Endothelial cell of umbilical vein (primary cell): ENCODE measurements around the gene CNNM3. TPM values are rescaled to one million over a fixed set of nuclear protein-coding genes. Genes with fewer than 3 reads are reported as not detected.

Experiments
- BruUV-seq: library from RNA; stranded (reverse); fragments of 400-500 nt; replicated peaks from 2 replicates; lab custom pipeline; 2021; lab: Mats Ljungman, UMichigan
- CTCF ChIA-PET: fragments of 300-600, 350-600 bp; sonication (Branson Sonifier 250); formaldehyde crosslinking; loops from one replicate; lab custom pipeline; 2021; ENCODE audit warnings: antibody characterized with exemption, inconsistent platforms; lab: Charles Lee
- POLR2A ChIA-PET: fragments of 300-600, 350-600 bp; sonication (Branson Sonifier 250); formaldehyde crosslinking; loops from one replicate; lab custom pipeline; 2021; ENCODE audit warnings: antibody characterized with exemption, inconsistent platforms; lab: Charles Lee
- DNase-seq: peaks from one replicate; pipeline ENCODE4 v3.0.0-alpha.2; 2011; ENCODE audit warnings: low read depth, low spot score
- FAIRE-seq: peaks from 2 replicates; lab custom pipeline; 2011; peaks lifted over from hg19 to GRCh38; lab: Jason Lieb, UNC
- H2AFZ ChIP-seq: 2 replicates; pipeline ENCODE4 v1.6.0; 2012; ENCODE audit warnings: low read depth, low read length, control low read depth, inconsistent platforms
- H3K27ac ChIP-seq: 2 replicates; pipeline ENCODE4 v1.5.1; 2011; ENCODE audit warnings: low read depth, mild to moderate bottlenecking, control low read depth, low read length, moderate library complexity; ENCODE audit not compliant: insufficient read depth
- H3K27me3 ChIP-seq, 2 experiments: 2 replicates each; pipeline versions ENCODE4 v1.6.0 to v1.6.1; 2011; ENCODE audit warnings: low read length in 2 of 2, mixed read lengths in 1 of 2; ENCODE audit not compliant: control insufficient read depth in 2 of 2, insufficient read depth in 2 of 2
- H3K36me3 ChIP-seq, 2 experiments: 2 replicates in 1 of 2; 3 replicates in 1 of 2; pipeline ENCODE4 v1.5.1; 2011; ENCODE audit warnings: low read length in 2 of 2, mild to moderate bottlenecking in 1 of 2, moderate library complexity in 1 of 2; ENCODE audit not compliant: control insufficient read depth in 2 of 2, insufficient read depth in 2 of 2; ENCODE audit errors: extremely low read depth in 1 of 2
- H3K4me1 ChIP-seq: 3 replicates; pipeline ENCODE4 v1.5.1; 2011; ENCODE audit warnings: mild to moderate bottlenecking, low read length; ENCODE audit not compliant: control insufficient read depth, insufficient read depth; ENCODE audit errors: extremely low read depth
- H3K4me2 ChIP-seq: 2 replicates; pipeline ENCODE4 v1.6.1; 2011; ENCODE audit warnings: low read length, control low read depth, mixed read lengths; ENCODE audit not compliant: insufficient read depth
- H3K4me3 ChIP-seq, 3 experiments: fragments of 200-600 bp in 1 of 3; sonication (generic), shearing (Covaris generic) in 1 of 3; replicated peaks in 1 of 3; 2 replicates each; pipeline ENCODE4 v1.5.1; 2011 to 2016; ENCODE audit warnings: control low read depth in 3 of 3, low read length in 3 of 3, mild to moderate bottlenecking in 2 of 3, inconsistent platforms in 1 of 3, low read depth in 1 of 3, moderate library complexity in 1 of 3; ENCODE audit not compliant: insufficient read depth in 1 of 3
- H3K79me2 ChIP-seq: 2 replicates; pipeline ENCODE4 v1.6.0; 2012; ENCODE audit warnings: low read length, inconsistent platforms; ENCODE audit not compliant: control insufficient read depth, insufficient read depth
- H3K9ac ChIP-seq: replicated peaks from 2 replicates; pipeline ENCODE3; 2011; ENCODE audit warnings: low read length, control low read depth; ENCODE audit not compliant: insufficient read depth; ENCODE audit errors: extremely low read depth
- H3K9me1 ChIP-seq: replicated peaks from 3 replicates; pipeline ENCODE4 v1.6.0; 2011; ENCODE audit warnings: mild to moderate bottlenecking, low read length; ENCODE audit not compliant: control insufficient read depth, insufficient read depth; ENCODE audit errors: extremely low read depth
- H3K9me3 ChIP-seq: replicated peaks from 2 replicates; pipeline ENCODE4 v1.5.1; 2012; ENCODE audit warnings: low read length, inconsistent platforms; ENCODE audit not compliant: control insufficient read depth, insufficient read depth
- H4K20me1 ChIP-seq: replicated peaks from 2 replicates; pipeline ENCODE3; 2011; ENCODE audit warnings: mild to moderate bottlenecking, low read length; ENCODE audit not compliant: control insufficient read depth, insufficient read depth; ENCODE audit errors: extremely low read depth
- CTCF ChIP-seq, 2 donors: IDR thresholded peaks; 1 replicate in 1 of 2; 2 replicates in 1 of 2; pipeline ENCODE4 v1.5.1; 2011; ENCODE audit warnings: low read length in 2 of 2, mild to moderate bottlenecking in 2 of 2, moderate library complexity in 2 of 2, control low read depth in 1 of 2, inconsistent platforms in 1 of 2, low read depth in 1 of 2; ENCODE audit not compliant: insufficient read depth in 1 of 2; ENCODE audit errors: extremely low read depth in 1 of 2
- EZH2 ChIP-seq: IDR thresholded peaks from 2 replicates; pipeline ENCODE4 v1.6.1; 2012; ENCODE audit warnings: borderline replicate concordance, low read depth, mild to moderate bottlenecking, moderate library complexity, low read length, inconsistent platforms; ENCODE audit not compliant: severe bottlenecking
- GATA2 ChIP-seq: IDR thresholded peaks from 2 replicates; pipeline ENCODE4 v1.7.0; 2011; ENCODE audit warnings: low read depth, mild to moderate bottlenecking, moderate library complexity, mixed read lengths, low read length; ENCODE audit not compliant: insufficient read length, insufficient read depth
- JUN ChIP-seq: IDR thresholded peaks from 2 replicates; pipeline ENCODE4 v1.6.1; 2011; ENCODE audit warnings: borderline replicate concordance, low read depth; ENCODE audit not compliant: insufficient read length, insufficient read depth
- MAX ChIP-seq: IDR thresholded peaks from 2 replicates; pipeline ENCODE4 v1.6.1; 2011; ENCODE audit not compliant: insufficient read depth, insufficient read length
- MYC ChIP-seq: IDR thresholded peaks from one replicate; pipeline ENCODE4 v1.6.1; 2011; ENCODE audit warnings: mild to moderate bottlenecking, low read depth, low read length
- POLR2A ChIP-seq: IDR thresholded peaks from 2 replicates; pipeline ENCODE4 v1.6.1; 2012; ENCODE audit warnings: low read depth, mild to moderate bottlenecking, control low read depth, low read length
- dilution Hi-C: fragments of 300-500 bp; cut with MboI; formaldehyde crosslinking; loops from one replicate; pipeline ENCODE4 v1.15.0; 2019; ENCODE audit warnings: low sequenced_read_pairs; ENCODE audit not compliant: extremely low pct_ligation_motif_present
- intact Hi-C: fragments of 100-400 bp; cut with micrococcal nuclease; formaldehyde crosslinking; loops from one replicate; pipeline ENCODE4 v1.10.0; 2022
- polyA plus RNA-seq, 4 experiments: library from polyadenylated mRNA; depleted of rRNA in 3 of 4; stranded (reverse) in 3 of 4; unstranded in 1 of 4; fragments of >200 nt; gene quantifications; 2 replicates each; pipeline versions ENCODE4 v1.2.1 to v1.2.3, GENCODE V29; 2011 to 2012; ENCODE audit warnings: missing spikeins in 1 of 4
- total RNA-seq: library from RNA; stranded (reverse); gene quantifications from 2 replicates; pipeline ENCODE4 v1.2.3, GENCODE V29; 2021

Gene CNNM3
- total and polyA plus RNA-seq, 2 donors (not counting 3 experiments of a cell fraction or from before 2014, with no cell fraction given) = 13.0 to 14.9 TPM

- Histone ChIP-seq H3K27me3 (no peaks in the 10 kb centered on the region), H3K9me1 (no peaks in the 10 kb centered on the region), H3K9ac (no peak overlapping the region), H3K27ac (no peak overlapping the region), H3K9me3 (no peaks in the 10 kb centered on the region), H2AFZ (no peak overlapping the region), H3K36me3 (peaks cover 0 to 2% of the 10 kb centered on the region in 2 experiments), H3K79me2 (peaks cover 10% of the 10 kb centered on the region), H4K20me1 (no peaks in the 10 kb centered on the region), H3K4me1 (peaks cover 8% of the 10 kb centered on the region), H3K4me3 (no peak overlapping the region), H3K4me2 (no peak overlapping the region)
- FAIRE-seq (no peak), DNase-seq (no peak)
- intact Hi-C loops = no loop called here
- BruUV-seq = no TSS peak
- dilution Hi-C loops = no loop called here
- ChIA-PET CTCF (interaction anchor here (1.3 kb wide), 1 partner anchor 36 kb away, joined by 3 read pairs; the partner anchor contains the start of gene ANKRD39), POLR2A (no interaction called here)
- TF ChIP-seq MYC (no peak), MAX (no peak), CTCF (IDR thresholded peaks at IDR 0.05; ENCODE audit: extremely low read depth in 1 of 2, insufficient read depth in 1 of 2, low read depth in 1 of 2, low read length in 2 of 2) (no peak), POLR2A (no peak), GATA2 (no peak), EZH2 (no peak), JUN (no peak)
These were observed 5.1 kb downstream of the CNNM3 start for GRCh38 chr2:96821113-96821675.
